ENCODE measurements around the gene GPR157. TPM values are rescaled to one million over a fixed set of nuclear protein-coding genes. Genes with fewer than 3 reads are reported as not detected.

Gene GPR157
- total RNA-seq, 2 experiments from 2014 or later = 1.4 to 5.4 TPM

DNA sequence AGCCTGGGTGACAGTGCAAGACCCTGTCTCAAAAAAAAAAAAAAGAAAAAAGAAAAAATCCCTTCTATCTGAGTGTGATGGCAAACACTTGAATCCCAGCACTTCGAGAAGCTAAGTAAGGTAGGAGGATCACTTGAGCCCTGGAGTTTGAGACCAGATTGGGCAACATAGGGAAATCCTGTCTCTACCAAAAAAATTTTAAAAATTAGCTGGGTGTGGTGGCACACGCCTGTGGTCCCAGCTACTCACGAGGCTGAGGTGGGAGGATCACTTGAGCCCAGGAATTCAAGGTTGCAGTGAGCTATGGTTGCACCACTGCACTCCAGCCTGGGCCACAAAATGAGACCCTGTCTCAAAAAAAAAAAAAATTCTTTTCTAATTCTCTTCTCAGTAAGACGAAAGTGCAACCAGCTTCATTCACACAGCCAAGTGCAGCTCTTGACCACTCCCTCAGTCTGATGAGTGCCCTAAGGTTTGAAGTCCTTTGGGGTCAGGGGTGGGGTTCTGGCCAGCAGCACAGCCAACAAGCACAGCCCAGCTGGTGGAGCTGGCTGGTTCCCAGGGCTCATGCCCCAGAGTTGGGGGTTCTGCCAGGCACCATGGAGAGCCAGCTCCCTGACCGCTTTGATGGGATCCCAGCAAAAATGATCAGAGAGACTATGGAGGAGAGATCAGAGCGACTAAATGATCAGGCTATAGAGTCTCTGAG is 67.5 kb downstream of the GPR157 start:
- peak overlapping the region; percentile 92 for H3K27ac ChIP-seq (ENCODE audit: low read depth, low read length, poor library complexity, severe bottlenecking)
- intact Hi-C loops (cut with micrococcal nuclease; ENCODE audit: unreplicated experiment) = no loop called here
- H2AFZ ChIP-seq (ENCODE audit: low read length) = no peak overlapping the region
- H3K9me2 ChIP-seq (ENCODE audit: insufficient read depth, low read length) = no peaks in the 10 kb centered on the region
- ChIA-PET POLR2A (interaction anchor here (0.5 to 3.8 kb wide), 9 partner anchors 12 to 1322 kb away, joined by 3 to 24 read pairs (median 4); no protein-coding TSS in a partner anchor), CTCF (ENCODE audit: unreplicated experiment) (no interaction called here)
- H3K36me3 ChIP-seq (ENCODE audit: insufficient read depth, low read length) = peaks cover 85% of the 10 kb centered on the region
- DNase-seq (ENCODE audit: low spot score) = no peak
- peaks cover 97% of the 10 kb centered on the region for H3K79me2 ChIP-seq (ENCODE audit: insufficient read depth, low read depth, low read length)
- H3K4me1 ChIP-seq (ENCODE audit: insufficient read depth, low read length, poor library complexity, severe bottlenecking) = peaks cover 72% of the 10 kb centered on the region
- no TSS peak for BruUV-seq (replicated peaks)
- H3K4me2 ChIP-seq (ENCODE audit: low read length) = peak overlapping the region; percentile 71
- no peaks in the 10 kb centered on the region for H3K9me3 ChIP-seq (ENCODE audit: low read length)
- H3K4me3 ChIP-seq (ENCODE audit: low read depth, low read length, poor library complexity, severe bottlenecking) = peak overlapping the region; percentile 55
- no peak for TF ChIP-seq EZH2phosphoT487 (IDR thresholded peaks at IDR 0.05; ENCODE audit: borderline replicate concordance, low read depth, low read length)
- TF ChIP-seq CTCF (conservative IDR thresholded peaks at IDR 0.05; ENCODE audit: low read length) = no peak
- peaks cover 8% of the 10 kb centered on the region; the same call in 1 of the 2 replicates for H4K20me1 ChIP-seq (ENCODE audit: insufficient read depth, low read length)

DNA sequence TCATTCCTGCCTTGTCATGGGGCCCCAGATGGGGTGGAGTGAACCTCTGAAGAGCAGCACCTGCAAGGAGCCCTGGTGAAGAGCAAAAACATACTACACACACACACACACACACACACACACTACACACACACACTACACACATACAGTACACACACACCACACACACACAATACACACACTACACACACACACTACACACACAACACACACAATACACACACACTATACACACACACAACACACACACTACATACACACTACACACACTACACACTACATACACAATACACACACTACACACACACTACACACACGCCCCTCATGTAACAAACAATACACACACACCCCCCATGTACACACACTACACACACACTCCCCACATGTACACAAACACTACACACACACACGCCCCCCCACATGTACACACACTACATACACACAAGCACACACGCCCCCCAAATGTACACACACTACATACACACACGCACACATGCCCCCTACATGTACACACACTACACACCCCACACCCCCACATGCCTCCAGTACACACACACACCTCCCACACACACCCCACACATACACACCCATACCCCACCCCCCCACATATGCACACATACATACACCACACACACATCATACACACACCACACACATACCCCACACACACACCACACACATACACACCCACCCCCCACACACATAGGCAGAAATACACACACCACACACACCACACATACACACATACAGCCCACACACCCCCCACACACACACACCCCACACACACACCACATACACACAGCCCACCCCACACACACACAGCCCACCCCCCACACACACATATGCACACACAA is 68.8 kb downstream of the GPR157 start:
- H3K9me3 ChIP-seq (ENCODE audit: low read length) = no peaks in the 10 kb centered on the region
- CTCF ChIA-PET (ENCODE audit: unreplicated experiment) = no interaction called here
- intact Hi-C loops (cut with micrococcal nuclease; ENCODE audit: unreplicated experiment) = no loop called here
- BruUV-seq (replicated peaks) = no TSS peak
- peaks cover 8% of the 10 kb centered on the region; the same call in 1 of the 2 replicates for H4K20me1 ChIP-seq (ENCODE audit: insufficient read depth, low read length)
- H2AFZ ChIP-seq (ENCODE audit: low read length) = no peak overlapping the region
- no peak overlapping the region for H3K4me3 ChIP-seq (ENCODE audit: low read depth, low read length, poor library complexity, severe bottlenecking)
- TF ChIP-seq EZH2phosphoT487 (IDR thresholded peaks at IDR 0.05; ENCODE audit: borderline replicate concordance, low read depth, low read length) = no peak
- no peak for TF ChIP-seq CTCF (conservative IDR thresholded peaks at IDR 0.05; ENCODE audit: low read length)
- POLR2A ChIA-PET = interaction anchor here (0.6 to 2.7 kb wide), 4 partner anchors 10 to 142 kb away, joined by 3 to 9 read pairs (median 6); no protein-coding TSS in a partner anchor
- no peaks in the 10 kb centered on the region for H3K9me2 ChIP-seq (ENCODE audit: insufficient read depth, low read length)
- DNase-seq (ENCODE audit: low spot score) = peak; percentile 48
- H3K4me2 ChIP-seq (ENCODE audit: low read length) = peak overlapping the region; percentile 71; the same call in 1 of the 2 replicates
- H3K27ac ChIP-seq (ENCODE audit: low read depth, low read length, poor library complexity, severe bottlenecking) = peak overlapping the region; percentile 92
- peaks cover 86% of the 10 kb centered on the region for H3K79me2 ChIP-seq (ENCODE audit: insufficient read depth, low read depth, low read length)
- peaks cover 59% of the 10 kb centered on the region for H3K4me1 ChIP-seq (ENCODE audit: insufficient read depth, low read length, poor library complexity, severe bottlenecking)
- peaks cover 85% of the 10 kb centered on the region for H3K36me3 ChIP-seq (ENCODE audit: insufficient read depth, low read length)
